ENCODE data around the gene RPP30.
"Not testable (repeated sequence)": the region's sequence is repeated elsewhere in the genome, so short reads cannot be mapped to it uniquely, and the experiment has no call there.

The RPP30 gene

DNA sequence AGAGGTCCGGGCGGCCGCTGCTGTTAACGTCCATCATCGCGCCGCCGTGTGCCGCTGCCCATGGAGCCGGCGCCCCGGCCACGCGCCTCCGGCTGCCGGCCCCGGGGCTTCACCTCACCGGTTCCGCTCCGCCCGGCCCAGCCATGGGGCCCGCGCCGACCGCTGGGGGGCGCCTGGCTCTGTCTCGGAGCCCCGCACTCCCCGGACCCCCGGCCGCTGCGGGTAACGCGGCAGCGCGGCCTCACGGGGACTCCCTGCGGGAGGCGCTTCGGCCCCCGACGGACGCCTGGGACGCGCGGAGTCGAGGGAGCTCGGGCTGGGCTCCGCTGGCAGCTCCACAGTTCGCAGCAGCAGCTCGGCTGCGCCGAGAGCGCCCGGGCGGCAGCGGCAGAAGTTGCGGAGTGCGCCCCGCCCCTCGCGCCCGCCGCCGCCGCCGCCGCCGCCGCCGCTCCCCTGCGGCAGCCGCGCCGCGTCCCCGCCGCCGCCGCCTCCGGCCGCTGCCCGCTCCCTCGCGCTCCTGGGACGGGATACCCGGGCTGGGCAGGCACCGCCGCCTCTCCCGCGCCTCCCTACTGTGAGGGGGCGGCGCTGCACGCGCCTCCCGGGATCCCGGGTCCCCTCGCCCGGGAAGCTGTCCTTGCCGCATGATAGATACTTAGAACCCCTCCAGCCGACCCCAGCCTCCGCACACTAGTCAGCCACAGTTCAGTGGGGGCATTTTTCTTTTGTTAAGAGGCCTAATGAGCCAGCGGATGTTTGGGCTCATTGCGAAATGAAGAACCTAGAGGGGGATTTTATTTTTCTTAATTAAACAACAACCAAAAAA lies 13.9 kb upstream of the RPP30 start, which contains the start of gene HTR7:
Gene HTR7 (minus strand): TSS at position 405 of the 826 bp plus-strand sequence. CDS start 368 bp downstream, at position 37.
- no peaks in the 10 kb centered on the region for H3K4me1 ChIP-seq (ENCODE audit: insufficient read depth, low read length)
- peaks cover 65% of the 10 kb centered on the region for H3K27me3 ChIP-seq (ENCODE audit: insufficient read depth, low read length)
- H3K36me3 ChIP-seq (ENCODE audit: insufficient read depth, low read length), result no peaks in the 10 kb centered on the region

DNA sequence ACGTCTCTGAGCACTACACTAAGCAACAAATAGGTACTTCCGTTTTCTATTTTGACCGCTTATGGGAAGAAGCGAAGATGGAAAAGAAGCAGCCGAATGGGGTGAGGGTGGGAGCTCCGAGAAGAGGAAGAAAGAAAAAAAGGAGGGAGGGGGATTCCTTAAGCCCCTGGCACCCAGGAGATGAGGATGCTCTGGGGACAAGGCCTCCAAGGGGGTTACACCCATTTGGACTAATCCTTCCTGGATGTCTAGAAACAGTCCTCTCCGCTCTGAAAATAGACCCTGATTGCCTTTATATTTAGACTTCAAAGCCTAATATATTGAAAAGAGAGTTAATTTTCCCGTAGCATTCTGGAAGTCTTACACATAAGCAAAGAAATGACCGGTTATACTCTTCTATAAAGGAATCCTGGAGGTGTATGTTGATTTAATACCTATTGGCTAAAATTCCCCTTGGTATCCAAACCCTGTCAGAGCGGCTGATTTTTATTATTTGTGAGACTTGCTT lies 13.3 kb upstream of the RPP30 start:
- Histone ChIP-seq H3K36me3 (ENCODE audit: insufficient read depth, low read length) (no peaks in the 10 kb centered on the region), H3K4me1 (ENCODE audit: insufficient read depth, low read length) (no peaks in the 10 kb centered on the region), H3K9me3 (ENCODE audit: low read length) (no peaks in the 10 kb centered on the region), H2AFZ (ENCODE audit: low read depth, low read length) (no peak overlapping the region), H3K4me3 (ENCODE audit: low read length) (peak overlapping the region; percentile 46), H3K27me3 (ENCODE audit: insufficient read depth, low read length) (peaks cover 63% of the 10 kb centered on the region)

More for the DNA sequence above, 13.9 kb upstream of the RPP30 start, which contains the start of gene HTR7:
- Histone ChIP-seq H3K4me3 (ENCODE audit: low read length) (peak within 1 kb of the TSS; percentile 46), H2AFZ (ENCODE audit: low read depth, low read length) (peak within 1 kb of the TSS; percentile 60), H3K9me3 (ENCODE audit: low read length) (no peaks in the 10 kb centered on the region)

GRCh38 chr10:90859321-90859751 lies 12.4 kb upstream of the RPP30 start:
- H3K4me3 ChIP-seq (ENCODE audit: low read length), result no peak overlapping the region
- H3K27me3 ChIP-seq (ENCODE audit: insufficient read depth, low read length), result peaks cover 60% of the 10 kb centered on the region
- H3K4me1 ChIP-seq (ENCODE audit: insufficient read depth, low read length), result no peaks in the 10 kb centered on the region
- H2AFZ ChIP-seq (ENCODE audit: low read depth, low read length), result no peak overlapping the region
- H3K36me3 ChIP-seq (ENCODE audit: insufficient read depth, low read length), result no peaks in the 10 kb centered on the region
- no peaks in the 10 kb centered on the region for H3K9me3 ChIP-seq (ENCODE audit: low read length)

DNA sequence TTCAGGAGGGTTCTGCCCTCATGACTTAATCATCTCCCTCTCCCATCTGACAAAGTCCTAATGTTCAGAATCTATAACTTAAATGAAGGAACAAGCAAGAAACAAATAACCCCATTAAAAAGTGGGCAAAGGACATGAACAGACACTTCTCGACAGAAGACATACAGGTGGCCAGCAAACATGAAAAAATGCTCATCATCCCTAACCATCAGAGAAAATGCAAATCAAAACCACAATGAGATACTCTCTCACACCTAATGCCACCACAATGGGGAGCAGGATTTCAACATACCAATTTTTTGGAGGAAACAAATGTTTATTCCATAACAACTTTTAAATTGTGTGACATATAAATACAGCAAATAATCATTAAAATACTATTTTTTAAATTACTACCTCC lies 11.0 kb upstream of the RPP30 start:
- no peaks in the 10 kb centered on the region for H3K9me3 ChIP-seq (ENCODE audit: low read length)
- H3K4me3 ChIP-seq (ENCODE audit: low read length), result no peak overlapping the region
- peaks cover 50% of the 10 kb centered on the region for H3K27me3 ChIP-seq (ENCODE audit: insufficient read depth, low read length)
- no peak overlapping the region for H2AFZ ChIP-seq (ENCODE audit: low read depth, low read length)
- no peaks in the 10 kb centered on the region for H3K36me3 ChIP-seq (ENCODE audit: insufficient read depth, low read length)
- no peaks in the 10 kb centered on the region for H3K4me1 ChIP-seq (ENCODE audit: insufficient read depth, low read length)

DNA sequence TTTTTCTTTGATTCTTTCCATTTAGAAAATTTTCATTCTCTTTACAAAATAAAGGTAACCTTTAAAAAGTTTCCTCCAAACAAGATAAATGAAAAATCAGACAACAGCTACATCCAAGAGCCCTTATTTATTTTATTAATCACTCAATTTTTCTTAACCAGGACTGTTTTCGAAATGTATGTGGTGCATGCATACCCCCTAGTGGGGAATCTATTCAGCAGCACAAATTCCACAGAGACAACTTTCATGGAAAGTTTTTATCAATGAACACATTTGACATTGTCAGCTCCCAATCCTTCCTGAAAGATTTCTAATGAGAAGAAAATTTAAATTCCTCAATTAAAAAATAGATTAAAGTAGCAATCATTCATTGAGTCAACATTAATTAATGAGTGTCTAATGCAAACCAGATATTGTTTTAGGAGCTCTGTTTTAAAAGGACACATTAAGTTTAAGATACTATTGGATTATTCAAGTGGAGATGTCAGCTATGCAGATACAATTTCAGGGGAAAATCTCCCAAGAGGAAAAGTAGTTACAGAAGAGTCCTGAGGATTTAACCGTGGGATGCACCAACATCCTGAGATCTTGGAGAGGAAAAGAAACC lies 8.8 kb upstream of the RPP30 start:
- H3K4me1 ChIP-seq (ENCODE audit: insufficient read depth, low read length), result no peaks in the 10 kb centered on the region
- H3K27me3 ChIP-seq (ENCODE audit: insufficient read depth, low read length), result peaks cover 33% of the 10 kb centered on the region
- H2AFZ ChIP-seq (ENCODE audit: low read depth, low read length), result no peak overlapping the region
- H3K36me3 ChIP-seq (ENCODE audit: insufficient read depth, low read length), result no peaks in the 10 kb centered on the region
- no peak overlapping the region for H3K4me3 ChIP-seq (ENCODE audit: low read length)
- H3K9me3 ChIP-seq (ENCODE audit: low read length), result no peaks in the 10 kb centered on the region

DNA sequence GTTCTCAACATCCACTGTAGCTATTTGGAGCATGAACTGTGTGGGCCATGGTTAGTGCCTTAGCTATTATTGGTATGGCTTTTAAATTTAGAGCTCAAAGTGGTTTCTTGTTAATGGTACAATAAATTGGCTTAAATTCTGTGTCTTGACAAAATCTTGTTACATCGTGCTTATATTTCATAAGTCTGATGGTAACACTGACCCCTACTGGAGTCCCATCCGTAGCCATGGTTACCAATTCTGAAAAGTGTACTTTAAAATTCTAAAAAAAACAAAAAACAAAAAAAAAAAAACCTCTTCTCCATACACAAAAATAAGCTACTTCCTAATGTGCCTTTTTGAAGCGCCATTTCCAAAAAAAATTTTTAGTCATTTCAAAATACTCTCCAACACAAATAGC lies 6.4 kb upstream of the RPP30 start:
- no peak overlapping the region for H3K4me3 ChIP-seq (ENCODE audit: low read length)
- peaks cover 18% of the 10 kb centered on the region for H3K27me3 ChIP-seq (ENCODE audit: insufficient read depth, low read length)
- no peaks in the 10 kb centered on the region for H3K9me3 ChIP-seq (ENCODE audit: low read length)
- H3K4me1 ChIP-seq (ENCODE audit: insufficient read depth, low read length), result no peaks in the 10 kb centered on the region
- H2AFZ ChIP-seq (ENCODE audit: low read depth, low read length), result no peak overlapping the region
- no peaks in the 10 kb centered on the region for H3K36me3 ChIP-seq (ENCODE audit: insufficient read depth, low read length)

- Histone ChIP-seq H3K4me3 (ENCODE audit: low read length) (no peak overlapping the region), H3K36me3 (ENCODE audit: insufficient read depth, low read length) (no peaks in the 10 kb centered on the region), H3K27me3 (ENCODE audit: insufficient read depth, low read length) (peaks cover 13% of the 10 kb centered on the region), H2AFZ (ENCODE audit: low read depth, low read length) (no peak overlapping the region), H3K9me3 (ENCODE audit: low read length) (no peaks in the 10 kb centered on the region), H3K4me1 (ENCODE audit: insufficient read depth, low read length) (no peaks in the 10 kb centered on the region)
Measured at GRCh38 chr10:90866050-90866598, 5.7 kb upstream of the RPP30 start.

GRCh38 chr10:90871279-90871765 lies 452 bp upstream of the RPP30 start:
- Histone ChIP-seq H3K27me3 (ENCODE audit: insufficient read depth, low read length) (peaks cover 2% of the 10 kb centered on the region), H3K9me3 (ENCODE audit: low read length) (no peaks in the 10 kb centered on the region), H3K4me3 (ENCODE audit: low read length) (peak overlapping the region; percentile 86), H3K4me1 (ENCODE audit: insufficient read depth, low read length) (peaks cover 14% of the 10 kb centered on the region), H3K36me3 (ENCODE audit: insufficient read depth, low read length) (peaks cover 11% of the 10 kb centered on the region), H2AFZ (ENCODE audit: low read depth, low read length) (peak overlapping the region; percentile 98)

- Histone ChIP-seq H2AFZ (ENCODE audit: low read depth, low read length) (no peak overlapping the region), H3K36me3 (ENCODE audit: insufficient read depth, low read length) (peaks cover 22% of the 10 kb centered on the region), H3K27me3 (ENCODE audit: insufficient read depth, low read length) (peaks cover 2% of the 10 kb centered on the region), H3K9me3 (ENCODE audit: low read length) (no peaks in the 10 kb centered on the region), H3K4me1 (ENCODE audit: insufficient read depth, low read length) (peaks cover 14% of the 10 kb centered on the region), H3K4me3 (ENCODE audit: low read length) (peak overlapping the region; percentile 86)
Measured at GRCh38 chr10:90872648-90873020, 860 bp downstream of the RPP30 start.

DNA sequence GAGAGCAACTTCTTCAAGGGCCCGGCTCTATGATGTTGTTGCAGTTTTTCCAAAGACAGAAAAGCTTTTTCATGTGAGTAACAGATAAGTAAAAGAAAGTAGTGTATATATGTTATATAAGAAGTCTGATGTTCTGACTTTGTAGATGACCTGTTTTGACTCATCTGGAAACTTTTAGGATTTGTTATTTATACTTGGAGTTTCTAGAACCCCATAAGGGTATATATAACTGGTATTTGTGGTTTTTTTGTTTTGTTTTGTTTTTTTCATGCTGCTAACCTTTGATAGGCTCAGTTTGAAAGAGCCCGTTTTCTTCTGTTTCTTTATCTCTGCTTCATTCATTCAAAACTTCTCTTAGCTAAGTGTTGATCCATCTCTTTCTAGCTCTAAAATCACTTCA lies 7.3 kb downstream of the RPP30 start:
- no peaks in the 10 kb centered on the region for H3K27me3 ChIP-seq (ENCODE audit: insufficient read depth, low read length)
- H3K36me3 ChIP-seq (ENCODE audit: insufficient read depth, low read length), result peaks cover 63% of the 10 kb centered on the region
- H3K9me3 ChIP-seq (ENCODE audit: low read length), result no peaks in the 10 kb centered on the region
- H3K4me1 ChIP-seq (ENCODE audit: insufficient read depth, low read length), result no peaks in the 10 kb centered on the region
- no peak overlapping the region for H3K4me3 ChIP-seq (ENCODE audit: low read length)
- no peak overlapping the region for H2AFZ ChIP-seq (ENCODE audit: low read depth, low read length)

DNA sequence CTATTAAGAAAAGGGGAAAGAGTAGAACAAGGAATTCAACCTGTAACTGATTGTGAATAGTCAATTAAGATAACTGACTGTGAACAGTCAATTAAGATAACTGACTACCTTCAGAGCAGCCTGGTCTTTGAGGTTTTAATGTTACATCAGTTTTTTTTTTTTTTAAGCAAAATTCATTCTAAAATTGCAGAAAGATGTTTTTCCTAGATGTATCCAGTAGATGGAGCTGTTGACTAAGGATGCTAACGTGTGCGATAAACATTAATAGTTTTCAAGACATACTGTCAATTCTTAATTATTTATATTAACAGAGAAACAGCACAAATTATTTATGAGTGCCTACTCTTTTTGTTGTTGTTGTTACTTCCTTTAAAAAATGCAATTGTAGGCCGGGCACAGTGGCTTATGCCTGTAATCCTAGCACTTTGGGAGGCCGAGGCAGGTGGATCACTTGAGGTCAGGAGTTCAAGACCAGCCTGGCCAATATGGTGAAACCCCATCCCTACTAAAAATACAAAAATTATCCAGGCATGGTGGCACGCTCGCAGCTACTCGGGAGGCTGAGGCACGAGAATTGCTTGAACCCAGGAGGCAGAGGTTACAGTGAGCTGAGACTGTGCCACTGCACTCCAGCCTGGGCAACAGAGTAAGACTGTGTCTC lies 8.4 kb downstream of the RPP30 start:
- not testable (repeated sequence) for H2AFZ ChIP-seq (ENCODE audit: low read depth, low read length); H3K4me3 ChIP-seq (ENCODE audit: low read length); H3K27me3 ChIP-seq (ENCODE audit: insufficient read depth, low read length); H3K4me1 ChIP-seq (ENCODE audit: insufficient read depth, low read length); H3K9me3 ChIP-seq (ENCODE audit: low read length)
- peaks cover 74% of the 10 kb centered on the region for H3K36me3 ChIP-seq (ENCODE audit: insufficient read depth, low read length)

DNA sequence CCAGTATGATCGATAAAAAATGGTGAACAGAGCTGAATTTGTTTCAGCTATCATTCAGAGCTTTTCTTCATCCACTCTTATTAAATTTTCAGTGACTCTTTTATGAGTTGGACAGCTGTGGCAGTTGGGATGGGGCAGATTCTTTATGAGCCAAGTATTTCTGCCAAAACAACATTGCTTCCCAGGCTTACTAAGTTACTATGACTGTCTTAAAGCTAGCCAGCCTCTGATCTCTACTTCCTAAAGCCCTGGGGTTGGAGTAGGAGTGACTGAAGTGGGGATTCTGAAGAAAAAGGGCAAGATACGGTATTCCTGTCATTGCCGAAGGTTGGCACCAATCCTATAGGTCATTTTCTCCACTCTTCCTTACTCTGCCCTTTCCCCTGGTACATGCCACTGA lies 12.7 kb downstream of the RPP30 start:
- Histone ChIP-seq H3K36me3 (ENCODE audit: insufficient read depth, low read length) (peaks cover 80% of the 10 kb centered on the region), H3K9me3 (ENCODE audit: low read length) (no peaks in the 10 kb centered on the region), H3K4me1 (ENCODE audit: insufficient read depth, low read length) (no peaks in the 10 kb centered on the region), H3K27me3 (ENCODE audit: insufficient read depth, low read length) (no peaks in the 10 kb centered on the region), H2AFZ (ENCODE audit: low read depth, low read length) (no peak overlapping the region), H3K4me3 (ENCODE audit: low read length) (no peak overlapping the region)

- no peak overlapping the region for H3K4me3 ChIP-seq (ENCODE audit: low read length)
- no peaks in the 10 kb centered on the region for H3K9me3 ChIP-seq (ENCODE audit: low read length)
- H3K27me3 ChIP-seq (ENCODE audit: insufficient read depth, low read length), result no peaks in the 10 kb centered on the region
- H3K4me1 ChIP-seq (ENCODE audit: insufficient read depth, low read length), result no peaks in the 10 kb centered on the region
- H3K36me3 ChIP-seq (ENCODE audit: insufficient read depth, low read length), result peaks cover 82% of the 10 kb centered on the region
- H2AFZ ChIP-seq (ENCODE audit: low read depth, low read length), result no peak overlapping the region
Measured at GRCh38 chr10:90885176-90885575, 13.4 kb downstream of the RPP30 start.
